ENCODE measurements around the gene NUBP1.

Gene NUBP1

GRCh38 chr16:10743610-10744369 is at the start of gene NUBP1:
TSS of gene NUBP1 (plus strand) at chr16:10743842. CDS start at chr16:10743864, 22 bp downstream.
- peak within 1 kb of the TSS; percentile 98 for H3K27ac ChIP-seq (ENCODE audit: low read depth, low read length)
- H3K4me1 ChIP-seq (ENCODE audit: control insufficient read depth in 5 of 5, insufficient read depth in 5 of 5, low read length in 5 of 5): peaks cover 2 to 27% (median 24%) of the 10 kb centered on the region in 5 donors
- H3K9ac ChIP-seq (ENCODE audit: low read length in 5 of 5): peak within 1 kb of the TSS; percentile 89 to 99 (median 95)
- peak within 1 kb of the TSS; percentile 76 to 85 (median 83) for H3K4me3 ChIP-seq (ENCODE audit: low read depth in 1 of 5, low read length in 5 of 5)
- H3K27me3 ChIP-seq (ENCODE audit: control insufficient read depth in 5 of 5, insufficient read depth in 4 of 5, low read length in 5 of 5): peaks cover 0 to 3% (median 0%) of the 10 kb centered on the region in 5 donors
- H3K9me3 ChIP-seq (ENCODE audit: control insufficient read depth in 5 of 5, low read length in 5 of 5): no peaks in the 10 kb centered on the region
- peaks cover 0 to 21% (median 16%) of the 10 kb centered on the region in 5 donors for H3K36me3 ChIP-seq (ENCODE audit: control insufficient read depth in 5 of 5, insufficient read depth in 5 of 5, low read length in 5 of 5)

- Histone ChIP-seq H3K4me1 (ENCODE audit: control insufficient read depth in 5 of 5, insufficient read depth in 5 of 5, low read length in 5 of 5) (no peaks in the 10 kb centered on the region), H3K9me3 (ENCODE audit: control insufficient read depth in 5 of 5, low read length in 5 of 5) (no peaks in the 10 kb centered on the region), H3K36me3 (ENCODE audit: control insufficient read depth in 5 of 5, insufficient read depth in 5 of 5, low read length in 5 of 5) (no peaks in the 10 kb centered on the region), H3K27me3 (ENCODE audit: control insufficient read depth in 5 of 5, insufficient read depth in 4 of 5, low read length in 5 of 5) (no peaks in the 10 kb centered on the region), H3K27ac (ENCODE audit: low read depth, low read length) (no peak overlapping the region), H3K9ac (ENCODE audit: low read length in 5 of 5) (no peak overlapping the region), H3K4me3 (ENCODE audit: low read depth in 1 of 5, low read length in 5 of 5) (no peak overlapping the region)
Measured at GRCh38 chr16:10693889-10694288, 49.8 kb upstream of the NUBP1 start.

- no peaks in the 10 kb centered on the region for H3K4me1 ChIP-seq (ENCODE audit: control insufficient read depth in 5 of 5, insufficient read depth in 5 of 5, low read length in 5 of 5)
- H3K9ac ChIP-seq (ENCODE audit: low read length in 5 of 5): no peak overlapping the region
- no peak overlapping the region for H3K27ac ChIP-seq (ENCODE audit: low read depth, low read length)
- no peaks in the 10 kb centered on the region for H3K9me3 ChIP-seq (ENCODE audit: control insufficient read depth in 5 of 5, low read length in 5 of 5)
- no peak overlapping the region for H3K4me3 ChIP-seq (ENCODE audit: low read depth in 1 of 5, low read length in 5 of 5)
- H3K27me3 ChIP-seq (ENCODE audit: control insufficient read depth in 5 of 5, insufficient read depth in 4 of 5, low read length in 5 of 5): no peaks in the 10 kb centered on the region
- no peaks in the 10 kb centered on the region for H3K36me3 ChIP-seq (ENCODE audit: control insufficient read depth in 5 of 5, insufficient read depth in 5 of 5, low read length in 5 of 5)
Measured at GRCh38 chr16:10694306-10694705, 49.3 kb upstream of the NUBP1 start.

- Histone ChIP-seq H3K27ac (ENCODE audit: low read depth, low read length) (no peak within 1 kb of the TSS), H3K9ac (ENCODE audit: low read length in 5 of 5) (no peak within 1 kb of the TSS), H3K4me3 (ENCODE audit: low read depth in 1 of 5, low read length in 5 of 5) (no peak within 1 kb of the TSS)
Measured at GRCh38 chr16:10694830-10695229, 48.8 kb upstream of the NUBP1 start, which contains the start of gene TEKT5. TSS of gene TEKT5 (minus strand) at chr16:10694930. CDS start at chr16:10694873, 57 bp downstream.

GRCh38 chr16:10699756-10700155 is 43.9 kb upstream of the NUBP1 start:
- Histone ChIP-seq H3K27me3 (ENCODE audit: control insufficient read depth in 5 of 5, insufficient read depth in 4 of 5, low read length in 5 of 5) (no peaks in the 10 kb centered on the region), H3K9ac (ENCODE audit: low read length in 5 of 5) (no peak overlapping the region), H3K9me3 (ENCODE audit: control insufficient read depth in 5 of 5, low read length in 5 of 5) (no peaks in the 10 kb centered on the region), H3K27ac (ENCODE audit: low read depth, low read length) (no peak overlapping the region), H3K4me1 (ENCODE audit: control insufficient read depth in 5 of 5, insufficient read depth in 5 of 5, low read length in 5 of 5) (no peaks in the 10 kb centered on the region), H3K4me3 (ENCODE audit: low read depth in 1 of 5, low read length in 5 of 5) (no peak overlapping the region), H3K36me3 (ENCODE audit: control insufficient read depth in 5 of 5, insufficient read depth in 5 of 5, low read length in 5 of 5) (no peaks in the 10 kb centered on the region)

More at GRCh38 chr16:10694830-10695229, 48.8 kb upstream of the NUBP1 start, which contains the start of gene TEKT5:
- Histone ChIP-seq H3K36me3 (ENCODE audit: control insufficient read depth in 5 of 5, insufficient read depth in 5 of 5, low read length in 5 of 5) (no peaks in the 10 kb centered on the region), H3K9me3 (ENCODE audit: control insufficient read depth in 5 of 5, low read length in 5 of 5) (no peaks in the 10 kb centered on the region), H3K27me3 (ENCODE audit: control insufficient read depth in 5 of 5, insufficient read depth in 4 of 5, low read length in 5 of 5) (no peaks in the 10 kb centered on the region), H3K4me1 (ENCODE audit: control insufficient read depth in 5 of 5, insufficient read depth in 5 of 5, low read length in 5 of 5) (no peaks in the 10 kb centered on the region)

GRCh38 chr16:10708969-10709368 is 34.7 kb upstream of the NUBP1 start:
- no peaks in the 10 kb centered on the region for H3K4me1 ChIP-seq (ENCODE audit: control insufficient read depth in 5 of 5, insufficient read depth in 5 of 5, low read length in 5 of 5)
- no peaks in the 10 kb centered on the region for H3K36me3 ChIP-seq (ENCODE audit: control insufficient read depth in 5 of 5, insufficient read depth in 5 of 5, low read length in 5 of 5)
- no peaks in the 10 kb centered on the region for H3K27me3 ChIP-seq (ENCODE audit: control insufficient read depth in 5 of 5, insufficient read depth in 4 of 5, low read length in 5 of 5)
- no peak overlapping the region for H3K9ac ChIP-seq (ENCODE audit: low read length in 5 of 5)
- H3K9me3 ChIP-seq (ENCODE audit: control insufficient read depth in 5 of 5, low read length in 5 of 5): no peaks in the 10 kb centered on the region
- no peak overlapping the region for H3K27ac ChIP-seq (ENCODE audit: low read depth, low read length)
- H3K4me3 ChIP-seq (ENCODE audit: low read depth in 1 of 5, low read length in 5 of 5): no peak overlapping the region

- Histone ChIP-seq H3K9ac (ENCODE audit: low read length in 5 of 5) (no peak overlapping the region), H3K36me3 (ENCODE audit: control insufficient read depth in 5 of 5, insufficient read depth in 5 of 5, low read length in 5 of 5) (no peaks in the 10 kb centered on the region), H3K27ac (ENCODE audit: low read depth, low read length) (no peak overlapping the region), H3K9me3 (ENCODE audit: control insufficient read depth in 5 of 5, low read length in 5 of 5) (no peaks in the 10 kb centered on the region), H3K4me3 (ENCODE audit: low read depth in 1 of 5, low read length in 5 of 5) (no peak overlapping the region), H3K4me1 (ENCODE audit: control insufficient read depth in 5 of 5, insufficient read depth in 5 of 5, low read length in 5 of 5) (peaks cover 0 to 4% (median 0%) of the 10 kb centered on the region in 5 donors), H3K27me3 (ENCODE audit: control insufficient read depth in 5 of 5, insufficient read depth in 4 of 5, low read length in 5 of 5) (peaks cover 0 to 4% (median 0%) of the 10 kb centered on the region in 5 donors)
Measured at GRCh38 chr16:10728003-10728887, 15.4 kb upstream of the NUBP1 start.

GRCh38 chr16:10729104-10730048 is 14.3 kb upstream of the NUBP1 start:
- no peak overlapping the region for H3K27ac ChIP-seq (ENCODE audit: low read depth, low read length)
- no peak overlapping the region for H3K4me3 ChIP-seq (ENCODE audit: low read depth in 1 of 5, low read length in 5 of 5)
- H3K27me3 ChIP-seq (ENCODE audit: control insufficient read depth in 5 of 5, insufficient read depth in 4 of 5, low read length in 5 of 5): peaks cover 0 to 4% (median 0%) of the 10 kb centered on the region in 5 donors
- H3K9me3 ChIP-seq (ENCODE audit: control insufficient read depth in 5 of 5, low read length in 5 of 5): no peaks in the 10 kb centered on the region
- no peaks in the 10 kb centered on the region for H3K36me3 ChIP-seq (ENCODE audit: control insufficient read depth in 5 of 5, insufficient read depth in 5 of 5, low read length in 5 of 5)
- no peak overlapping the region for H3K9ac ChIP-seq (ENCODE audit: low read length in 5 of 5)
- H3K4me1 ChIP-seq (ENCODE audit: control insufficient read depth in 5 of 5, insufficient read depth in 5 of 5, low read length in 5 of 5): peaks cover 0 to 4% (median 0%) of the 10 kb centered on the region in 5 donors

GRCh38 chr16:10731790-10732189 is 11.9 kb upstream of the NUBP1 start:
- no peaks in the 10 kb centered on the region for H3K9me3 ChIP-seq (ENCODE audit: control insufficient read depth in 5 of 5, low read length in 5 of 5)
- H3K36me3 ChIP-seq (ENCODE audit: control insufficient read depth in 5 of 5, insufficient read depth in 5 of 5, low read length in 5 of 5): no peaks in the 10 kb centered on the region
- no peak overlapping the region for H3K4me3 ChIP-seq (ENCODE audit: low read depth in 1 of 5, low read length in 5 of 5)
- H3K9ac ChIP-seq (ENCODE audit: low read length in 5 of 5): no peak overlapping the region
- H3K4me1 ChIP-seq (ENCODE audit: control insufficient read depth in 5 of 5, insufficient read depth in 5 of 5, low read length in 5 of 5): peaks cover 0 to 4% (median 0%) of the 10 kb centered on the region in 5 donors
- H3K27me3 ChIP-seq (ENCODE audit: control insufficient read depth in 5 of 5, insufficient read depth in 4 of 5, low read length in 5 of 5): peaks cover 0 to 4% (median 0%) of the 10 kb centered on the region in 5 donors
- H3K27ac ChIP-seq (ENCODE audit: low read depth, low read length): no peak overlapping the region
